COLO668 (cell line): ENCODE data around the gene GAK.
A peak's percentile ranks its signal among the peaks of the same experiment; 100 is the strongest.

Experiments used
- DNase-seq: peaks from one replicate; lab custom pipeline; 2025; ENCODE audit not compliant: unreplicated experiment; lab: John Stamatoyannopoulos, UW

Gene GAK

GRCh38 chr4:833156-833555, 99.0 kb downstream of the GAK start:
- no peak for DNase-seq

DNA sequence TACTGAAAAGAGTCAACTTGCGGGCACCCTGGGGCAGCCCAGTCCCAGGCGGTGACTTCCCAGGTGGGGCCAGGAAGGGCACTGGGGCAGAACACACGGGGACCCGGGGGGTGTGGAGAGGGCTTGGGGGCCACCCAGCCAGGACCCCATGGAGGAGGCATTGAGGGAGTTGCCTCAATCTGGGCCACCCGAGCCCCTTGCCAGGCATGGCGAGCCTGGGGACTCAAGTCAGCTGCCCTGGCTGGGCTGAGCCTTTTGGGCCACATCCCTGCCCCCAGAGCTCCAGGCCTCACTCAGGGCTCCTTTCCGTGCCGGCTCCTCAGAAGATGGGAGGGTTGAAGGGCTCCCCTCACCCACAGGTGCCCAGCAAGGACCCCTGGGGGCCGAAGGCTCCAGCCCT, 99.6 kb downstream of the GAK start:
- no peak for DNase-seq

DNA sequence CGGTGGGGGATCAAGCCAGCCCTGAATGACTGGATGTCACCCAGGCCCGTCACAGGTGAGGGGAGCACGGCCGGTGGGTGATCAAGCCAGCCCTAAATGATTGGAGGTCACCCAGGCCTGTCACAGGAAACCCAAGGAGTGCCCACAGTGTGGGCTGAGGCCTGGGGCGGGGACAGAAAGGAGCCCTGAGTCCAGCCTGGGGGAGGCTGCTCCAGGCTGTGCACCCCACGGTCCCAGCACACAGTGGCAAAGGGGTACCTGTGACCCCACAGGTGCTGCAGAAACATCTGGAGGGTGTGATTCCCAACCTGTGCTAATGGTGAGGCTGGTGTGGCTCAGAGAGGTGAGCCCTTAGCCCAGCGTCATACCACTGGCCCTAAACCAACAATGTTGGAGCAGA, 100.0 kb downstream of the GAK start:
- no peak for DNase-seq

- DNase-seq: no peak
Measured at GRCh38 chr4:831483-831805, 100.7 kb downstream of the GAK start.

- DNase-seq: no peak
Measured at GRCh38 chr4:830601-831482, 101.3 kb downstream of the GAK start.

GRCh38 chr4:829761-830600, 102.1 kb downstream of the GAK start:
- no peak for DNase-seq

- DNase-seq: no peak
Measured at GRCh38 chr4:829291-829690, 102.8 kb downstream of the GAK start.

DNA sequence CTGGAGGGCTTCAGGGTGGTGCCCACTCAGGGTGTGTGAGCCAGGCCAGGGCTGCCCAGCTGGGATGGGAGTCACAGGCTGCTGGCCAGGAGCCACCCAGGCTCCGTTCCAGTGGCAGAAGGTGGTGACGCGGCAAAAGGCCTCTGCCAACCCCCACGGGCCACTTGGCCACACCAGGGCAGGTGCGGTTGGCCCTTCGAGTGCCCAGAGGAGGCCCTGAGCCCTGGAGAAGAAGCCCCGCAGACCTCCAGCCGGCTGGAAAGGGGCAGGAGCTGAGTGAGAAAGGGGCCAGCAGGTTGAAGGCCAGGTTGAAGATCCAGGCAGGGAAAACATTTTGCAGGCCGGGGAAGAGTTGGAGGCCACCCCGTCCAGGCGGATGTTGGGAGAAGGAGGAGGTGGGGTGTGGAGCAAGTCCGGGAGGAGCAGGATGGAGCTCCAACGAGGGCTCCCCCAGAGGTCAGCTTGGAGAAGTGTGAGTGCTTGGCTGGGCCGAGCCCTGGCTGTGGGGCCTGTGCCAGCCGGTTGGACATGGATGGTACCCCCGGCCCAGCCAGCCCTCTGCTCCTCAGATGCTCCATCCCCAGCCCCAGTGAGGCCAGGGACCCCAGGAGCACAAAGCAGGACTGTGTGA, 103.4 kb downstream of the GAK start:
- DNase-seq: peak; percentile 34

GRCh38 chr4:827209-828081, 104.7 kb downstream of the GAK start:
- DNase-seq: no peak

- DNase-seq: no peak
Measured at GRCh38 chr4:826508-827208, 105.5 kb downstream of the GAK start.

- DNase-seq: peak; percentile 72
Measured at GRCh38 chr4:825971-826330, 106.2 kb downstream of the GAK start, which contains the start of gene CPLX1. CPLX1 (minus strand) TSS chr4:826129; CDS start chr4:824522, 1,607 bp downstream.

GRCh38 chr4:825063-825970, 106.8 kb downstream of the GAK start:
- peak; percentile 27 for DNase-seq

DNA sequence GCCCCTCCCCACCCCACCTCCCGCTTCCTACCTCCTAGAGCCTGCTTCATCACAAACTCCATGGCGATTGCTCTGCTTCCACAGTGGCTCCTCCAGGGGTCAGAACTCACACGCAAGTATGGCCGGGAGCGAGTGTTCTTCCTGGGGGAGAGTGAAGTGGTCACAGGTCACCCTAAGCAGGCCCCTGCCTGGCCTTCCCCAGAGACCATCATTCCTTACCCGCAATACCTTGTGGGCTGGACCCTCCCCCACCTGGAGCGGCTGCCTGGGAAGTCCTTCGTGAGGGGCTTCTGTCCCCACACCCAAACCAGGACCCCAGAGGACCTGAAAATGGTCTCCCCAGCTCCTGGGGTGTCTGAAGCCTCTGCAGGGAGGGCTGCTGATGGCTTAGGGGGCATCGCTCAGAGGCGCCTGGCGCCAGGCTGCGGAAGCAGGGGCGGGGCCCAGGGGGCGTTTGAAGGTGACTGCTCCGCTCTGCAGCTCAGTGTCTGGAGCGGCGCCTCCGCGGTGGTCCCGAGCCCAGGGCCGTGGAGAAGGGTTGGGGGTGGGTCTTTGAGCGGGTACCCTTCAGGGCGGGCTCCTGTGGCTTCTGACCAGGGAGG, 107.6 kb downstream of the GAK start:
- DNase-seq: no peak

GRCh38 chr4:823761-824460, 108.2 kb downstream of the GAK start:
- no peak for DNase-seq

DNA sequence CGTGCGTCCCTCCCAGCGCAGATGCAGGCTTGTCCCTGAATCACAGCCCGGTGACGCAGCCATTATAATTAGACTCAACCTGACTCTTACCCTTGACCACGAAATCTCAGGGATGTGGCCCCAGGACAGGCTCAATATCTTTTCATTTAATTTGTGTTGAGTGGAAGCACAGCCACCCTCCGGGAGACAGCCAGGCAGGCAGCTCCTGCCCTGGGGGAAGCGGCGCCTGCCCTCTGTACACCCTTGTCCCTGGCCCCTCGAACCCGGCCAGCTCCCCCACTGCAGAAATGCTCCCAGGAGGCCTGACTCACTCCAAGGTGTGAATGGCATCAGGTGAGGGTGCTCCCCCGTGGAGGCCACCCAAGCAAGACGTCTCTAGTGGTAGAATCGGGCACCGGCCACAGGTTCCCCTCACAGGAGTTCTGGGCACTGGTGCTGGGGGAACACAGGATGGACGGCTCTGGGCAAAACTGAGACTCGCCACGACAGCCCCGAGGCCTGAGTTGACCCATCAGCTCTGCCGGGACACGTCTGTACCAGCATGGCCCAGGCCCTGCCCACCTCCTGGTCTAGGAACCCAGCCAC, 108.8 kb downstream of the GAK start:
- DNase-seq: no peak

DNA sequence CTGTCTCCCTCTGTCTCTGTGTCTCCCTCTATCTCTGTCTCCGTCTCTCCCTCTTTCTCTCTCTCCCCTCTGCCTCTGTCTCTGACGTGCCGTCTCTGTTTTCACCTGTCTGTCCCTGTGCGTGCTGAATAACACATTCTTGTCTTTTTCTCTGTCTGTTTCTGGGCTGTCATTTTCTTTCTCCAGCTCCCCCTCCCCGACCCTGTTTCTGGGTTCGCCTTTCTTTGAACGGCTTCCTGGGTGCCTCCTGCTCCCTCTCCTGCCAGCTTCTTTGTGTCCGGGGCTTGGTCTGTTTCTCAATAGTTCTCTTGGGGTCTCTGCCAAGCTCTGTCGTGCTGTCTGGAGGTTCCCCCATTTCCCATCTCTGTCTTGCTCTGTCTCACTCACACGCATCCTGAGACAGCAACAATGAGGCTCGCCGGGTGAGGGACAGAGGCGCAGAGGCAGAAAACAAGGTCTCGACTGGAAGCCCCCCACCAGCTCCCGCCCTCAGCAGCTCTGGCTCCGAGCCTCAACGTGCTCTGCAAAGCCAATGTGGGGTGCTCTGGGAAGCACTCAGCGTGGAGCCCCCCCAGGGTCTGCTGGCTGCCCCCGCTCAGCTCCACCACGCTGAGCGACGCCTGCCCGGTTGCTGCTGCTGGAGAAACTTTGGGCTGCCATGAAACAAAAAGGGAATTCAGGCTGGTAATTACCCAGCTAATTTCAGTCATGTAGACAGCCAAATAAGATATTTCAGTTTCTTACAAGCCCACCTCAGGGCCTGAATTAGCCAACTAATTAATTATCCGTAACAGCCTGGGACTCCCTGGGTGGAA, 109.5 kb downstream of the GAK start:
- DNase-seq: no peak

DNA sequence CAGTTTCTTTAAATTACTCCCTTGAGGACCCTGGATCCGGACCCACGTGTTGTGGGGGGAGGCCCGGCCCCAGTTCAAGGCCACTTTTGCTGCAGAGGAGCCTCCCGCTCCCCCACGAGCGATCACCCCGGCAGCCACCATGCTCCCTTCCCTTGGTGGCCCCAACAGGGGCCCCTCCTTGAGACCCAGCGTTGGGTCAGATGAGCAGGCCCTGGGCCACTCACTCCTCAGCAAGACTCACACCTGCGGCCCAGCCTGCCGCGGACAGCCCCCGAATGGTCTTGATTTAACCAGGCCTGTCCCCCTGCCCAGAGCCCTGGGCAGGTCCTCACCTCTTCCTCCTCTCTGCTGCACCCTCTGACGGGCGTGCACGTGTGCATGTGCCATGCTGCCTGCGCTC, 110.5 kb downstream of the GAK start:
- no peak for DNase-seq
